Measurements from ENCODE around the gene SPAG17. TPM values are rescaled to one million over a fixed set of nuclear protein-coding genes. Genes with fewer than 3 reads are reported as not detected.

SPAG17 gene
- total and polyA plus RNA-seq, 2 of the 13 experiments (the other 11 are each of a cell fraction or from before 2014, with no cell fraction given), result not detected

GRCh38 chr1:118008011-118008410 is 177.0 kb downstream of the SPAG17 start (continued):
- TF ChIP-seq JARID2 (CRISPR knock-in tag; IDR thresholded peaks at IDR 0.05; ENCODE audit: insufficient replicate concordance), result no peak
- TF ChIP-seq, protein P1, sequence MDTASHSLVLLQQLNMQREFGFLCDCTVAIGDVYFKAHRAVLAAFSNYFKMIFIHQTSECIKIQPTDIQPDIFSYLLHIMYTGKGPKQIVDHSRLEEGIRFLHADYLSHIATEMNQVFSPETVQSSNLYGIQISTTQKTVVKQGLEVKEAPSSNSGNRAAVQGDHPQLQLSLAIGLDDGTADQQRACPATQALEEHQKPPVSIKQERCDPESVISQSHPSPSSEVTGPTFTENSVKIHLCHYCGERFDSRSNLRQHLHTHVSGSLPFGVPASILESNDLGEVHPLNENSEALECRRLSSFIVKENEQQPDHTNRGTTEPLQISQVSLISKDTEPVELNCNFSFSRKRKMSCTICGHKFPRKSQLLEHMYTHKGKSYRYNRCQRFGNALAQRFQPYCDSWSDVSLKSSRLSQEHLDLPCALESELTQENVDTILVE (CRISPR knock-in tag; IDR thresholded peaks at IDR 0.05), result no peak

DNA sequence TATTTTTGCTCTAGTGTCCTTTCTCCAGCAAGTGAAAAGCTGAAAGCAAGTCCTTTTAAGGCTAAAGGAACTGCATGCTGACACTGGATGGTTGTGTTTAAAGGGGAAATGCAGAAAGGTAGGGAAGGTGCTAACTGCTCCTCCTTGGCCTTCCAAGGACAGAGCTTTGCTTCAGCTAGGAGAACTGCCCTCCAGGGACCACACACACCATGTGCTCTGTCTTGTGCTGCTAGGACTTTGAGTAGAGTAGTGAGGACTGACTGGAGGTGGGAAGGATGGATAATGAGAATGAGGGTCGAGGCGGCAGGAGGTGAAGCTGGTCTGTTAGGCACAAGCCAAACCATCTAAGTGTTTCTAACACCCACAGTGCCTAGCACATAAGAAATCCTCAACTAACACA is 177.6 kb downstream of the SPAG17 start:
- H3K4me2 ChIP-seq (ENCODE audit: low read depth, low read length), result no peak overlapping the region
- CTCF ChIA-PET (ENCODE audit: low intra/inter-chr PET ratio, low total read pairs), result no interaction called here
- no peaks in the 10 kb centered on the region for H3K9me3 ChIP-seq (ENCODE audit: low read length)
- no peaks in the 10 kb centered on the region for H3K36me3 ChIP-seq (replicated peaks in 1 of 2; ENCODE audit: control insufficient read depth in 1 of 2, insufficient read depth in 2 of 2, low read length in 2 of 2)
- intact Hi-C loops (cut with micrococcal nuclease; ENCODE audit: unreplicated experiment) (no loop called here), in situ Hi-C loops (cut with HindIII; ENCODE audit: extremely low pct_ligation_motif_present, low pct_unique_long_range_greater_than_20kb) (no loop called here)
- no peak overlapping the region for H3K27ac ChIP-seq (ENCODE audit: extremely low read length, insufficient read depth, low read length)
- ATAC-seq (no peak), DNase-seq (ENCODE audit: low spot score) (no peak), FAIRE-seq (no peak)
- POLR2A ChIA-PET, result no interaction called here
- no peak overlapping the region for H3K9ac ChIP-seq (ENCODE audit: insufficient read depth, low read depth, low read length)
- H3K27me3 ChIP-seq (ENCODE audit: control insufficient read depth in 1 of 2, insufficient read depth in 2 of 2, low read length in 2 of 2), result no peaks in the 10 kb centered on the region
- TF ChIP-seq FOXA1 (IDR thresholded peaks at IDR 0.05) (no peak), FOXA1 (CRISPR knock-in tag; IDR thresholded peaks at IDR 0.05) (no peak), NBN (conservative IDR thresholded peaks at IDR 0.05) (no peak), ZMAT5 (CRISPR knock-in tag; IDR thresholded peaks at IDR 0.05; ENCODE audit: borderline replicate concordance, low read depth) (no peak), TOE1 (CRISPR knock-in tag; IDR thresholded peaks at IDR 0.05) (no peak), ZNF337 (CRISPR knock-in tag; IDR thresholded peaks at IDR 0.05; ENCODE audit: borderline replicate concordance, low read depth) (no peak), ZNF709 (CRISPR knock-in tag; IDR thresholded peaks at IDR 0.05) (no peak), NFIC (IDR thresholded peaks at IDR 0.05; ENCODE audit: low read length) (no peak), SCMH1 (CRISPR knock-in tag; IDR thresholded peaks at IDR 0.05; ENCODE audit: borderline replicate concordance) (no peak)
- TF ChIP-seq, protein P2, sequence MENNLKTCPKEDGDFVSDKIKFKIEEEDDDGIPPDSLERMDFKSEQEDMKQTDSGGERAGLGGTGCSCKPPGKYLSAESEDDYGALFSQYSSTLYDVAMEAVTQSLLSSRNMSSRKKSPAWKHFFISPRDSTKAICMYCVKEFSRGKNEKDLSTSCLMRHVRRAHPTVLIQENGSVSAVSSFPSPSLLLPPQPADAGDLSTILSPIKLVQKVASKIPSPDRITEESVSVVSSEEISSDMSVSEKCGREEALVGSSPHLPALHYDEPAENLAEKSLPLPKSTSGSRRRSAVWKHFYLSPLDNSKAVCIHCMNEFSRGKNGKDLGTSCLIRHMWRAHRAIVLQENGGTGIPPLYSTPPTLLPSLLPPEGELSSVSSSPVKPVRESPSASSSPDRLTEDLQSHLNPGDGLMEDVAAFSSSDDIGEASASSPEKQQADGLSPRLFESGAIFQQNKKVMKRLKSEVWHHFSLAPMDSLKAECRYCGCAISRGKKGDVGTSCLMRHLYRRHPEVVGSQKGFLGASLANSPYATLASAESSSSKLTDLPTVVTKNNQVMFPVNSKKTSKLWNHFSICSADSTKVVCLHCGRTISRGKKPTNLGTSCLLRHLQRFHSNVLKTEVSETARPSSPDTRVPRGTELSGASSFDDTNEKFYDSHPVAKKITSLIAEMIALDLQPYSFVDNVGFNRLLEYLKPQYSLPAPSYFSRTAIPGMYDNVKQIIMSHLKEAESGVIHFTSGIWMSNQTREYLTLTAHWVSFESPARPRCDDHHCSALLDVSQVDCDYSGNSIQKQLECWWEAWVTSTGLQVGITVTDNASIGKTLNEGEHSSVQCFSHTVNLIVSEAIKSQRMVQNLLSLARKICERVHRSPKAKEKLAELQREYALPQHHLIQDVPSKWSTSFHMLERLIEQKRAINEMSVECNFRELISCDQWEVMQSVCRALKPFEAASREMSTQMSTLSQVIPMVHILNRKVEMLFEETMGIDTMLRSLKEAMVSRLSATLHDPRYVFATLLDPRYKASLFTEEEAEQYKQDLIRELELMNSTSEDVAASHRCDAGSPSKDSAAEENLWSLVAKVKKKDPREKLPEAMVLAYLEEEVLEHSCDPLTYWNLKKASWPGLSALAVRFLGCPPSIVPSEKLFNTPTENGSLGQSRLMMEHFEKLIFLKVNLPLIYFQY (CRISPR knock-in tag; IDR thresholded peaks at IDR 0.05; ENCODE audit: borderline replicate concordance), result no peak
- TF ChIP-seq, protein P3, sequence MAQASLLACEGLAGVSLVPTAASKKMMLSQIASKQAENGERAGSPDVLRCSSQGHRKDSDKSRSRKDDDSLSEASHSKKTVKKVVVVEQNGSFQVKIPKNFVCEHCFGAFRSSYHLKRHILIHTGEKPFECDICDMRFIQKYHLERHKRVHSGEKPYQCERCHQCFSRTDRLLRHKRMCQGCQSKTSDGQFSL (CRISPR knock-in tag; IDR thresholded peaks at IDR 0.05), result no peak
- BruUV-seq (replicated peaks), result no TSS peak
- no peaks in the 10 kb centered on the region for H4K20me1 ChIP-seq (ENCODE audit: insufficient read depth, low read length)
- H3K79me2 ChIP-seq (ENCODE audit: insufficient read depth, low read length), result no peaks in the 10 kb centered on the region
- 34% methylated on average over 2 of the region's 2 CpGs for WGBS (ENCODE audit: low lambda C conversion rate)
- H2AFZ ChIP-seq (ENCODE audit: low read length), result no peak overlapping the region
- H3K4me1 ChIP-seq (ENCODE audit: insufficient read depth, low read length), result no peaks in the 10 kb centered on the region
- H3K4me3 ChIP-seq (replicated peaks in 1 of 3; ENCODE audit: insufficient read depth in 1 of 3, low read depth in 2 of 3, low read length in 3 of 3), result no peak overlapping the region
